Measurements from ENCODE around the gene RPL39.

- TF ChIP-seq CTCF (IDR thresholded peaks at IDR 0.05) (no peak), HDAC2 (IDR thresholded peaks at IDR 0.05) (no peak), ZFP36 (IDR thresholded peaks at IDR 0.05; ENCODE audit: borderline replicate concordance, partially characterized antibody) (no peak), POLR2A (IDR thresholded peaks at IDR 0.05; ENCODE audit: low read length) (no peak), EP300 (IDR thresholded peaks at IDR 0.05) (no peak), CEBPB (IDR thresholded peaks at IDR 0.05) (no peak), ESRRA (IDR thresholded peaks at IDR 0.05; ENCODE audit: borderline replicate concordance, low read length) (no peak), MYC (IDR thresholded peaks at IDR 0.05; ENCODE audit: borderline replicate concordance, low read length) (no peak)
- TF ChIP-seq, protein P1, sequence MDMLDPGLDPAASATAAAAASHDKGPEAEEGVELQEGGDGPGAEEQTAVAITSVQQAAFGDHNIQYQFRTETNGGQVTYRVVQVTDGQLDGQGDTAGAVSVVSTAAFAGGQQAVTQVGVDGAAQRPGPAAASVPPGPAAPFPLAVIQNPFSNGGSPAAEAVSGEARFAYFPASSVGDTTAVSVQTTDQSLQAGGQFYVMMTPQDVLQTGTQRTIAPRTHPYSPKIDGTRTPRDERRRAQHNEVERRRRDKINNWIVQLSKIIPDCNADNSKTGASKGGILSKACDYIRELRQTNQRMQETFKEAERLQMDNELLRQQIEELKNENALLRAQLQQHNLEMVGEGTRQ (IDR thresholded peaks at IDR 0.05) = no peak
Measured at GRCh38 chrX:119828446-119828845, 37.0 kb upstream of the RPL39 start.

Measured in A549 (cell line).